HL-60 (cell line): ENCODE results near the gene SDHC.

Experiments
- DNase-seq, 2 experiments: peaks; one replicate each; pipeline ENCODE4 v3.0.0-alpha.2; 2010 to 2020; ENCODE audit warnings: low read depth in 1 of 2, low spot score in 1 of 2
- H3K27ac ChIP-seq: fragments of 250-450 bp; sonication (Bioruptor Pico); replicated peaks from 2 replicates; pipeline ENCODE4 v1.5.1; 2020; ENCODE audit warnings: mild to moderate bottlenecking, moderate library complexity
- H3K27me3 ChIP-seq: fragments of 250-450 bp; sonication (Bioruptor Pico); 2 replicates; pipeline ENCODE4 v1.5.1; 2021; ENCODE audit warnings: mild to moderate bottlenecking, moderate library complexity; ENCODE audit not compliant: insufficient read depth, poor library complexity, severe bottlenecking
- H3K4me3 ChIP-seq: replicated peaks from 2 replicates; pipeline ENCODE4 v1.5.1; 2011; ENCODE audit warnings: mild to moderate bottlenecking, control low read depth, low read length; ENCODE audit not compliant: insufficient read depth
- CTCF ChIP-seq: IDR thresholded peaks from one replicate; pipeline ENCODE4 v1.5.1; 2011; ENCODE audit warnings: low read length, control low read depth, inconsistent platforms; ENCODE audit not compliant: insufficient read depth
- GABPA ChIP-seq: IDR thresholded peaks from 2 replicates; pipeline ENCODE4 v1.6.1; 2012; ENCODE audit warnings: low read depth
- POLR2AphosphoS5 ChIP-seq: IDR thresholded peaks from 2 replicates; pipeline ENCODE4 v1.6.1; 2012; ENCODE audit warnings: low read depth
- REST ChIP-seq: IDR thresholded peaks from 2 replicates; pipeline ENCODE4 v1.6.1; 2012; ENCODE audit warnings: low read depth; ENCODE audit not compliant: insufficient replicate concordance
- SPI1 ChIP-seq: IDR thresholded peaks from 2 replicates; pipeline ENCODE4 v1.6.1; 2012; ENCODE audit warnings: low read depth, mild to moderate bottlenecking, borderline replicate concordance

The SDHC gene

GRCh38 chr1:161335796-161336195 is 21.6 kb downstream of the SDHC start:
- H3K4me3 ChIP-seq: no peak overlapping the region
- no peak overlapping the region for H3K27ac ChIP-seq
- TF ChIP-seq POLR2AphosphoS5: no peak
- no peak for TF ChIP-seq GABPA
- TF ChIP-seq SPI1: no peak
- TF ChIP-seq REST: no peak
- TF ChIP-seq CTCF: no peak
- DNase-seq: no peak
- H3K27me3 ChIP-seq: no peaks in the 10 kb centered on the region

GRCh38 chr1:161342177-161342576 is 28.0 kb downstream of the SDHC start:
- no peak for DNase-seq
- TF ChIP-seq POLR2AphosphoS5 (no peak), REST (no peak), SPI1 (no peak), GABPA (no peak), CTCF (no peak)

GRCh38 chr1:161342821-161343220 is 28.6 kb downstream of the SDHC start:
- H3K4me3 ChIP-seq: no peak overlapping the region
- DNase-seq: no peak
- no peak for TF ChIP-seq REST
- no peak for TF ChIP-seq CTCF
- no peak for TF ChIP-seq SPI1
- no peak for TF ChIP-seq GABPA
- TF ChIP-seq POLR2AphosphoS5: no peak
- no peak overlapping the region for H3K27ac ChIP-seq
- H3K27me3 ChIP-seq: no peaks in the 10 kb centered on the region

More at GRCh38 chr1:161342177-161342576, 28.0 kb downstream of the SDHC start:
- no peaks in the 10 kb centered on the region for H3K27me3 ChIP-seq
- no peak overlapping the region for H3K4me3 ChIP-seq
- no peak overlapping the region for H3K27ac ChIP-seq
